PC-3 (cell line): ENCODE measurements around the gene MBIP. TPM values are rescaled to one million over a fixed set of nuclear protein-coding genes. Genes with fewer than 3 reads are reported as not detected.

ENCODE experiments used
- ATAC-seq: fragments of 200-7000 bp; cut with Tn5 transposase; 2 replicates; pipeline ENCODE4 v1.9.1; 2020; ENCODE audit warnings: mild to moderate bottlenecking, moderate library complexity
- BruUV-seq: library from RNA; stranded (reverse); fragments of 400-500 nt; replicated peaks from 2 replicates; lab custom pipeline; 2021; lab: Mats Ljungman, UMichigan
- CTCF ChIA-PET: fragments of 300-600 bp; sonication (Branson Sonifier 250); formaldehyde crosslinking; loops from one replicate; lab custom pipeline; 2022; ENCODE audit warnings: antibody characterized with exemption; lab: Charles Lee
- POLR2A ChIA-PET: fragments of 300-600 bp; sonication (Branson Sonifier 250); formaldehyde crosslinking; loops from one replicate; lab custom pipeline; 2022; ENCODE audit warnings: antibody characterized with exemption; ENCODE audit not compliant: unreplicated experiment; lab: Charles Lee
- DNase-seq: peaks from one replicate; pipeline ENCODE4 v3.0.0-alpha.2; 2015
- H2AFZ ChIP-seq: fragments of 300-600 bp; sonication (generic); 2 replicates; pipeline ENCODE4 v1.6.0; 2016; ENCODE audit warnings: antibody characterized with exemption, low read length
- H3F3A ChIP-seq: fragments of 300-600 bp; sonication (generic); one replicate; pipeline ENCODE4 v1.6.0; 2017; ENCODE audit warnings: antibody characterized with exemption, low read length, control low read depth, mild to moderate bottlenecking; ENCODE audit not compliant: unreplicated experiment
- H3K27ac ChIP-seq: fragments of 300-600 bp; sonication (generic); 2 replicates; pipeline ENCODE4 v1.5.1; 2016; ENCODE audit warnings: mild to moderate bottlenecking, low read length
- H3K27me3 ChIP-seq: fragments of 300-600 bp; sonication (generic); 2 replicates; pipeline ENCODE4 v1.6.1; 2016; ENCODE audit warnings: low read length, mixed read lengths
- H3K36me3 ChIP-seq: fragments of 300-600 bp; sonication (generic); 2 replicates; pipeline ENCODE4 v1.6.1; 2016; ENCODE audit warnings: low read depth, mixed run types, low read length, mixed read lengths
- H3K4me1 ChIP-seq: fragments of 300-600 bp; sonication (generic); 2 replicates; pipeline ENCODE4 v1.5.1; 2016; ENCODE audit warnings: low read length; ENCODE audit not compliant: insufficient read depth
- H3K4me2 ChIP-seq: fragments of 300-600 bp; sonication (generic); 2 replicates; pipeline ENCODE4 v1.6.0; 2016; ENCODE audit warnings: low read length
- H3K4me3 ChIP-seq: fragments of 300-600 bp; sonication (generic); 2 replicates; pipeline ENCODE4 v1.5.1; 2016; ENCODE audit warnings: mild to moderate bottlenecking, low read length, mixed read lengths
- H3K79me2 ChIP-seq: fragments of 300-600 bp; sonication (generic); 2 replicates; pipeline ENCODE4 v1.6.1; 2017; ENCODE audit warnings: low read length, mixed read lengths
- H3K9ac ChIP-seq: fragments of 300-600 bp; sonication (generic); 2 replicates; pipeline ENCODE4 v1.6.0; 2016; ENCODE audit warnings: mild to moderate bottlenecking, low read length
- H3K9me2 ChIP-seq: fragments of 300-600 bp; sonication (generic); replicated peaks from 2 replicates; pipeline ENCODE4 v1.6.1; 2016; ENCODE audit warnings: mixed run types, low read length, mixed read lengths
- H3K9me3 ChIP-seq: fragments of 300-600 bp; sonication (generic); 2 replicates; pipeline ENCODE4 v1.6.1; 2016; ENCODE audit warnings: low read length, mixed read lengths
- H4K20me1 ChIP-seq: fragments of 300-600 bp; sonication (generic); 2 replicates; pipeline ENCODE4 v1.6.1; 2016; ENCODE audit warnings: low read length, mixed read lengths
- CTCF ChIP-seq: fragments of 300-600 bp; sonication (generic); conservative IDR thresholded peaks from 2 replicates; pipeline ENCODE4 v1.5.1; 2017; ENCODE audit warnings: antibody characterized with exemption, low read depth, mild to moderate bottlenecking, low read length
- EZH2 ChIP-seq: fragments of 300-600 bp; sonication (generic); IDR thresholded peaks from one replicate; pipeline ENCODE4 v1.6.1; 2017; ENCODE audit warnings: antibody characterized with exemption, mild to moderate bottlenecking, low read length; ENCODE audit not compliant: unreplicated experiment
- EZH2phosphoT487 ChIP-seq: fragments of 300-600 bp; sonication (generic); IDR thresholded peaks from 2 replicates; pipeline ENCODE4 v1.6.1; 2018; ENCODE audit warnings: mild to moderate bottlenecking, antibody characterized with exemption, low read length, borderline replicate concordance
- intact Hi-C: fragments of 100-400 bp; cut with micrococcal nuclease; formaldehyde crosslinking; loops from 2 replicates; pipeline ENCODE4 v1.9.0; 2023
- total RNA-seq: library from RNA; depleted of rRNA; stranded (reverse); fragments of >200 nt; gene quantifications from 2 replicates; pipeline ENCODE4 v1.2.3, GENCODE V29; 2014

Gene MBIP
- total RNA-seq, 1 experiment from 2014 or later, result 8.5 TPM

- ATAC-seq, result no peak
- Histone ChIP-seq H4K20me1 (no peaks in the 10 kb centered on the region), H3K9me2 (no peaks in the 10 kb centered on the region; the same call in 1 of the 2 replicates), H3K4me3 (no peak overlapping the region), H3K4me2 (no peak overlapping the region), H2AFZ (no peak overlapping the region), H3K9me3 (no peaks in the 10 kb centered on the region), H3K4me1 (peaks cover 2% of the 10 kb centered on the region; the same call in 1 of the 2 replicates), H3K9ac (no peak overlapping the region), H3K36me3 (no peaks in the 10 kb centered on the region), H3K27me3 (peaks cover 82% of the 10 kb centered on the region), H3K79me2 (no peaks in the 10 kb centered on the region), H3K27ac (no peak overlapping the region), H3F3A (no peaks in the 10 kb centered on the region)
- CTCF ChIA-PET, result no interaction called here
- intact Hi-C loops, result no loop called here
- POLR2A ChIA-PET, result no interaction called here
- DNase-seq, result no peak
- TF ChIP-seq EZH2 (no peak), EZH2phosphoT487 (no peak), CTCF (no peak)
- no TSS peak for BruUV-seq
These were observed 5.4 kb upstream of the MBIP start for GRCh38 chr14:36325853-36326252.

GRCh38 chr14:36324897-36325296 is 4.5 kb upstream of the MBIP start:
- Histone ChIP-seq H3K4me1 (peaks cover 5% of the 10 kb centered on the region; the same call in 1 of the 2 replicates), H3F3A (no peaks in the 10 kb centered on the region), H3K27ac (no peak overlapping the region), H3K27me3 (peaks cover 73% of the 10 kb centered on the region), H3K9me3 (no peaks in the 10 kb centered on the region), H4K20me1 (no peaks in the 10 kb centered on the region), H3K4me3 (no peak overlapping the region), H2AFZ (no peak overlapping the region), H3K79me2 (peaks cover 5% of the 10 kb centered on the region), H3K9me2 (no peaks in the 10 kb centered on the region; the same call in 1 of the 2 replicates), H3K9ac (no peak overlapping the region), H3K36me3 (no peaks in the 10 kb centered on the region), H3K4me2 (no peak overlapping the region)
- no peak for DNase-seq
- ChIA-PET CTCF (no interaction called here), POLR2A (no interaction called here)
- no peak for TF ChIP-seq EZH2phosphoT487
- no peak for TF ChIP-seq CTCF
- no peak for TF ChIP-seq EZH2
- ATAC-seq, result no peak
- no TSS peak for BruUV-seq
- intact Hi-C loops, result loop anchor here (5.0 kb wide), 1 partner anchor 253 kb away; no protein-coding TSS in a partner anchor

GRCh38 chr14:36320897-36321381 is 502 bp upstream of the MBIP start:
- intact Hi-C loops, result loop anchor here (1.0 to 5.0 kb wide), 2 partner anchors 106 to 249 kb away; no protein-coding TSS in a partner anchor
- TSS peak; percentile 80 for BruUV-seq
- Histone ChIP-seq H3K27me3 (peaks cover 39% of the 10 kb centered on the region; the same call in 1 of the 2 replicates), H3K79me2 (peaks cover 42% of the 10 kb centered on the region), H3K27ac (no peak overlapping the region), H3F3A (peaks cover 4% of the 10 kb centered on the region), H3K4me1 (peaks cover 27% of the 10 kb centered on the region), H3K4me2 (peak overlapping the region; percentile 88), H3K4me3 (peak overlapping the region; percentile 95), H3K9me2 (no peaks in the 10 kb centered on the region; the same call in 1 of the 2 replicates), H3K9me3 (no peaks in the 10 kb centered on the region), H3K9ac (peak overlapping the region; percentile 87; the same call in 1 of the 2 replicates), H3K36me3 (no peaks in the 10 kb centered on the region), H4K20me1 (peaks cover 33% of the 10 kb centered on the region), H2AFZ (peak overlapping the region; percentile 98)
- ATAC-seq (no peak; the same call in 1 of the 2 replicates), DNase-seq (no peak)
- CTCF ChIA-PET, result interaction anchor here (0.6 to 0.7 kb wide), 3 partner anchors 91 to 507 kb away, joined by 3 to 5 read pairs (median 5); no protein-coding TSS in a partner anchor
- TF ChIP-seq EZH2phosphoT487 (no peak), EZH2 (no peak), CTCF (no peak)
- POLR2A ChIA-PET, result interaction anchor here (0.5 to 0.6 kb wide), 4 partner anchors 41 to 230 kb away, joined by 4 to 7 read pairs (median 4); no protein-coding TSS in a partner anchor
